Trophoblast cell (in vitro differentiated cells and primary cell): ENCODE data around the gene RAB31.

Experiments
- DNase-seq, 2 donors: peaks; one replicate each; pipeline ENCODE4 v3.0.0-alpha.2; 2016
- H2AFZ ChIP-seq: 2 replicates; pipeline ENCODE4 v1.6.1; 2013; ENCODE audit warnings: low read length, moderate library complexity, mild to moderate bottlenecking; ENCODE audit not compliant: insufficient read depth, poor library complexity
- H2AK5ac ChIP-seq: 2 replicates; pipeline ENCODE4 v1.6.1; 2013; ENCODE audit warnings: mild to moderate bottlenecking, low read length
- H2BK120ac ChIP-seq: 2 replicates; pipeline ENCODE4 v1.6.1; 2013; ENCODE audit warnings: low read length, mild to moderate bottlenecking, moderate library complexity; ENCODE audit not compliant: insufficient read depth, poor library complexity
- H2BK12ac ChIP-seq: 2 replicates; pipeline ENCODE4 v1.6.1; 2013; ENCODE audit warnings: mild to moderate bottlenecking, low read length, moderate library complexity
- H2BK5ac ChIP-seq: 2 replicates; pipeline ENCODE4 v1.6.1; 2013; ENCODE audit warnings: low read length, low read depth, moderate library complexity, mild to moderate bottlenecking; ENCODE audit not compliant: poor library complexity
- H3K14ac ChIP-seq: 2 replicates; pipeline ENCODE4 v1.6.1; 2013; ENCODE audit warnings: mild to moderate bottlenecking, low read length
- H3K18ac ChIP-seq: 2 replicates; pipeline ENCODE4 v1.6.1; 2013; ENCODE audit warnings: mild to moderate bottlenecking, low read length
- H3K23ac ChIP-seq: 2 replicates; pipeline ENCODE4 v1.6.1; 2013; ENCODE audit warnings: low read length
- H3K27ac ChIP-seq: 2 replicates; pipeline ENCODE4 v1.5.1; 2013; ENCODE audit warnings: low read depth, mild to moderate bottlenecking, inconsistent platforms, low read length, moderate library complexity
- H3K27me3 ChIP-seq: 2 replicates; pipeline ENCODE4 v1.6.1; 2013; ENCODE audit warnings: inconsistent platforms, mild to moderate bottlenecking, low read length, moderate library complexity; ENCODE audit not compliant: insufficient read depth
- H3K36me3 ChIP-seq, 2 experiments: 1 replicate in 1 of 2; 2 replicates in 1 of 2; pipeline ENCODE4 v1.6.1; 2013; ENCODE audit warnings: low read length in 2 of 2, mild to moderate bottlenecking in 2 of 2, moderate library complexity in 1 of 2; ENCODE audit not compliant: insufficient read depth in 2 of 2, control insufficient read depth in 1 of 2
- H3K4ac ChIP-seq: 2 replicates; pipeline ENCODE4 v1.6.1; 2013; ENCODE audit warnings: low read depth, mild to moderate bottlenecking, low read length, moderate library complexity
- H3K4me1 ChIP-seq, 2 experiments: 1 replicate in 1 of 2; 2 replicates in 1 of 2; pipeline ENCODE4 v1.6.1; 2013; ENCODE audit warnings: low read length in 2 of 2, mild to moderate bottlenecking in 2 of 2, moderate library complexity in 1 of 2; ENCODE audit not compliant: insufficient read depth in 2 of 2, control insufficient read depth in 1 of 2
- H3K4me2 ChIP-seq: 2 replicates; pipeline ENCODE4 v1.6.1; 2013; ENCODE audit warnings: inconsistent platforms, mild to moderate bottlenecking, low read length, moderate library complexity
- H3K4me3 ChIP-seq: 2 replicates; pipeline ENCODE4 v1.5.1; 2013; ENCODE audit warnings: mild to moderate bottlenecking, low read depth, low read length, inconsistent platforms
- H3K79me1 ChIP-seq: one replicate; pipeline ENCODE4 v1.6.1; 2013; ENCODE audit warnings: low read length
- H3K79me2 ChIP-seq: 2 replicates; pipeline ENCODE4 v1.6.1; 2013; ENCODE audit warnings: low read length, mild to moderate bottlenecking; ENCODE audit not compliant: control insufficient read depth, insufficient read depth, poor library complexity
- H3K9ac ChIP-seq: 2 replicates; pipeline ENCODE4 v1.6.1; 2013; ENCODE audit warnings: mild to moderate bottlenecking, low read length
- H3K9me3 ChIP-seq: 2 replicates; pipeline ENCODE4 v1.6.1; 2013; ENCODE audit warnings: low read depth, mild to moderate bottlenecking, control low read depth, inconsistent platforms, low read length; ENCODE audit not compliant: insufficient read depth
- H4K12ac ChIP-seq: 2 replicates; pipeline ENCODE4 v1.6.1; 2013; ENCODE audit warnings: low read depth, mild to moderate bottlenecking, low read length, moderate library complexity
- H4K8ac ChIP-seq: 2 replicates; pipeline ENCODE4 v1.6.1; 2013; ENCODE audit warnings: low read depth, mild to moderate bottlenecking, low read length, moderate library complexity
- H4K91ac ChIP-seq: one replicate; pipeline ENCODE4 v1.6.1; 2013; ENCODE audit warnings: low read depth, mild to moderate bottlenecking, low read length, moderate library complexity
- WGBS: extraction: QIAGEN DNeasy Blood & Tissue Kit; methylation state at CpG from one replicate; pipeline ENCODE4 v1.1.7; 2013; ENCODE audit warnings: missing lambda C conversion rate; ENCODE audit not compliant: insufficient read length, insufficient coverage; ENCODE audit errors: extremely low coverage; 5-methylcytosine and 5-hydroxymethylcytosine counted together

Gene RAB31

GRCh38 chr18:9860682-9861081, 152.6 kb downstream of the RAB31 start:
- Histone ChIP-seq H3K79me2 (no peaks in the 10 kb centered on the region), H3K36me3 (peaks cover 12 to 40% of the 10 kb centered on the region in 2 experiments), H4K91ac (no peak overlapping the region), H2BK12ac (no peak overlapping the region), H3K9ac (no peak overlapping the region), H3K4me2 (no peak overlapping the region), H2AFZ (no peak overlapping the region), H2BK120ac (no peak overlapping the region), H2BK5ac (no peak overlapping the region), H3K4me1 (peaks cover 0 to under 1% of the 10 kb centered on the region in 2 experiments), H4K12ac (no peak overlapping the region), H3K4ac (no peak overlapping the region), H3K14ac (no peak overlapping the region), H3K18ac (no peak overlapping the region), H3K4me3 (no peak overlapping the region), H3K9me3 (peaks cover 6% of the 10 kb centered on the region), H3K27me3 (no peaks in the 10 kb centered on the region), H3K23ac (no peak overlapping the region), H3K79me1 (no peaks in the 10 kb centered on the region), H3K27ac (no peak overlapping the region), H4K8ac (no peak overlapping the region), H2AK5ac (no peak overlapping the region)
- no CpG with 5 or more reads among the region's 4 CpGs for WGBS
- no peak for DNase-seq

DNA sequence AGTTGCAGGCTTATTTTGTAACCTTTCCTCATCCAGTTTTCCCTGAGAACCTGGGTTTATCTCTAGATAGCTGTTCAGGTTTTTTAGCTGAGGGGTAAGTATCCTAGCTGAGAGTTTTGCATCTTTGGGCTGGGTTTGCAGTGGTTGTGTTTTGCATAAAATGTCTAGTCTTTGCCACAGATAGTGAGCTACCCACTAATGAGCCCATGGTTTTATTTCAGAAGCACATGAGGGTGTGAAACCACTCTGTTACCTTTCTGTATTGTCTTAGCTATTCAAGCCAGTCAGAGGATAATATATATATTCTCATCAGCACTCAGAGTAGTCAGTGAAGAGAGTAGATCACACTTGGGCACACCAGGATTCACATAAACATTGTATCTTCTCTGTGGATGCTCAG, 153.1 kb downstream of the RAB31 start:
- Histone ChIP-seq H3K23ac (no peak overlapping the region), H3K4ac (no peak overlapping the region), H2BK120ac (no peak overlapping the region), H3K79me2 (no peaks in the 10 kb centered on the region), H3K4me1 (peaks cover 0 to 1% of the 10 kb centered on the region in 2 experiments), H2BK12ac (no peak overlapping the region), H2BK5ac (no peak overlapping the region), H3K4me2 (no peak overlapping the region), H3K9ac (no peak overlapping the region), H3K18ac (no peak overlapping the region), H3K79me1 (no peaks in the 10 kb centered on the region), H3K36me3 (peaks cover 12 to 39% of the 10 kb centered on the region in 2 experiments), H4K12ac (no peak overlapping the region), H3K27me3 (no peaks in the 10 kb centered on the region), H4K91ac (no peak overlapping the region), H4K8ac (no peak overlapping the region), H3K27ac (no peak overlapping the region), H2AK5ac (no peak overlapping the region), H3K4me3 (no peak overlapping the region), H3K9me3 (peaks cover 8% of the 10 kb centered on the region), H2AFZ (no peak overlapping the region), H3K14ac (no peak overlapping the region)
- DNase-seq = no peak

- Histone ChIP-seq H3K4me3 (no peak overlapping the region), H3K9ac (no peak overlapping the region), H4K12ac (no peak overlapping the region), H3K9me3 (peaks cover 13% of the 10 kb centered on the region), H2AFZ (no peak overlapping the region), H3K4ac (no peak overlapping the region), H3K36me3 (peaks cover 12 to 39% of the 10 kb centered on the region in 2 experiments), H3K23ac (no peak overlapping the region), H4K91ac (no peak overlapping the region), H3K79me1 (no peaks in the 10 kb centered on the region), H3K18ac (no peak overlapping the region), H3K79me2 (no peaks in the 10 kb centered on the region), H4K8ac (no peak overlapping the region), H2AK5ac (no peak overlapping the region), H3K4me1 (peaks cover 0 to 7% of the 10 kb centered on the region in 2 experiments), H3K14ac (no peak overlapping the region), H3K27ac (no peak overlapping the region), H2BK5ac (no peak overlapping the region), H3K27me3 (no peaks in the 10 kb centered on the region), H3K4me2 (no peak overlapping the region), H2BK12ac (no peak overlapping the region), H2BK120ac (no peak overlapping the region)
- no peak for DNase-seq
- no CpG with 5 or more reads among the region's 4 CpGs for WGBS
Observed at GRCh38 chr18:9861933-9862332, 153.8 kb downstream of the RAB31 start.

DNA sequence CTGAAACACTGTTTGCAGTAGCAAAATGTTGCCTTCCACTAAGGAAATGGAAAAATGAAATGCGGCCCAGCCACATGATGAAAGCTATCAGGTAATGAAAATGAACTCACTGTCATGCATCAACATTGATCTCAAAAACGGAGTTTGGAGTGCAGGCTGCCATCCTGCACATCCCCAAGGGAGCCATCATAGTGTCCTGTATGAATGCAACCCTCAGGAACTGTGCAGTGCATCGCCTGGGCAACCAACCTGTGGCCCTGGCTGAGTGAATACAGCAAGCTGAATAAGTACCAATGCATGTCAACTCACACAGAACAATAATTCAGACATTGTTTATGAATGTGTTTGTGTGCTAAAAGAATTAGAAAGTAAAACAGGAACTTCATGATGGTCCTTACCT, 154.6 kb downstream of the RAB31 start:
- no peak overlapping the region for H3K27ac ChIP-seq
- WGBS = no CpG with 5 or more reads among the region's 3 CpGs
- no peak overlapping the region for H2BK120ac ChIP-seq
- no peak overlapping the region for H2AFZ ChIP-seq
- H3K4me3 ChIP-seq = no peak overlapping the region
- no peak overlapping the region for H3K23ac ChIP-seq
- H2BK5ac ChIP-seq = no peak overlapping the region
- no peaks in the 10 kb centered on the region for H3K79me1 ChIP-seq
- H3K36me3 ChIP-seq = peaks cover 12 to 39% of the 10 kb centered on the region in 2 experiments
- no peak overlapping the region for H2AK5ac ChIP-seq
- H3K9ac ChIP-seq = no peak overlapping the region
- no peak overlapping the region for H4K8ac ChIP-seq
- no peak for DNase-seq
- peaks cover 0 to 10% of the 10 kb centered on the region in 2 experiments for H3K4me1 ChIP-seq
- no peak overlapping the region for H2BK12ac ChIP-seq
- no peak overlapping the region for H3K14ac ChIP-seq
- no peak overlapping the region for H3K4me2 ChIP-seq
- H3K9me3 ChIP-seq = peaks cover 13% of the 10 kb centered on the region
- no peak overlapping the region for H4K91ac ChIP-seq
- H3K4ac ChIP-seq = no peak overlapping the region
- H3K79me2 ChIP-seq = no peaks in the 10 kb centered on the region
- no peaks in the 10 kb centered on the region for H3K27me3 ChIP-seq
- no peak overlapping the region for H4K12ac ChIP-seq
- no peak overlapping the region for H3K18ac ChIP-seq
